Smooth muscle cell of the coronary artery (primary cell): Measurements from ENCODE around the gene CCDC185. TPM values are rescaled to one million over a fixed set of nuclear protein-coding genes. Genes with fewer than 3 reads are reported as not detected.

ENCODE experiments used
- total RNA-seq: library from RNA; depleted of rRNA; stranded (reverse); fragments of >200 nt; gene quantifications from 2 replicates; pipeline ENCODE4 v1.2.3, GENCODE V29; 2014; ENCODE audit warnings: low replicate concordance

Gene CCDC185
- not detected in 2 replicates for total RNA-seq

GRCh38 chr1:223393275-223394214 is at the start of gene CCDC185:
CCDC185 (plus strand) TSS chr1:223393415; CDS start chr1:223393476, 61 bp downstream.

GRCh38 chr1:223363856-223364684 is 29.1 kb upstream of the CCDC185 start, which contains the start of gene SUSD4:
SUSD4 (minus strand) TSS chr1:223364176; CDS start chr1:223363425, 751 bp downstream.

Other genes starting within 250 kb of the CCDC185 start
- gene SUSD4, start 29.2 kb upstream of the CCDC185 start, total RNA-seq = under 0.01 TPM in 1 of 2 replicates, not detected in the other